ENCODE results near the gene ESAM. TPM values are rescaled to one million over a fixed set of nuclear protein-coding genes. Genes with fewer than 3 reads are reported as not detected.

ESAM gene
- total RNA-seq, 1 donor from 2014 or later = 0.85 TPM

DNA sequence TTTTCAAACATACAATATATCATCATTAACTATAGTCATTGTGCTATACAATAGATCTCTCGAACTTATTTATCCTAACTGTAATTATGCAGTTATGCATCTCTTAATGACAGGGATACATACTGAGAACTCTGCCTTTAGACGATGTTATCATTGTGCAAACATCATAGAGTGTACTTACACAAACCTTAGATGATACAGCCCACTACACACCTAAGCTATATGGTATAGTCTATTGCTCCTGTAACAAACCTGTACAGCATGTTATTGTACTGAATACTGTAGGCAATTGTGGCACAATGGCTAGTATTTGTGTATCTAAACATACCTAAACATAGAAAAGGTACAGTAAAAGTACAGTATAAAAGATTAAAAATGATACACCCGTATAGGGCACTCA lies 49.7 kb downstream of the ESAM start:
- no peak overlapping the region for H3K27ac Mint-ChIP-seq
- H3K4me1 Mint-ChIP-seq = peaks cover 1% of the 10 kb centered on the region
- TF ChIP-seq, protein P1, sequence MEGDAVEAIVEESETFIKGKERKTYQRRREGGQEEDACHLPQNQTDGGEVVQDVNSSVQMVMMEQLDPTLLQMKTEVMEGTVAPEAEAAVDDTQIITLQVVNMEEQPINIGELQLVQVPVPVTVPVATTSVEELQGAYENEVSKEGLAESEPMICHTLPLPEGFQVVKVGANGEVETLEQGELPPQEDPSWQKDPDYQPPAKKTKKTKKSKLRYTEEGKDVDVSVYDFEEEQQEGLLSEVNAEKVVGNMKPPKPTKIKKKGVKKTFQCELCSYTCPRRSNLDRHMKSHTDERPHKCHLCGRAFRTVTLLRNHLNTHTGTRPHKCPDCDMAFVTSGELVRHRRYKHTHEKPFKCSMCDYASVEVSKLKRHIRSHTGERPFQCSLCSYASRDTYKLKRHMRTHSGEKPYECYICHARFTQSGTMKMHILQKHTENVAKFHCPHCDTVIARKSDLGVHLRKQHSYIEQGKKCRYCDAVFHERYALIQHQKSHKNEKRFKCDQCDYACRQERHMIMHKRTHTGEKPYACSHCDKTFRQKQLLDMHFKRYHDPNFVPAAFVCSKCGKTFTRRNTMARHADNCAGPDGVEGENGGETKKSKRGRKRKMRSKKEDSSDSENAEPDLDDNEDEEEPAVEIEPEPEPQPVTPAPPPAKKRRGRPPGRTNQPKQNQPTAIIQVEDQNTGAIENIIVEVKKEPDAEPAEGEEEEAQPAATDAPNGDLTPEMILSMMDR (IDR thresholded peaks at IDR 0.05; ENCODE audit: unreplicated experiment) = no peak
- H3K9me3 Mint-ChIP-seq = peaks cover 7% of the 10 kb centered on the region
- H3K4me3 Mint-ChIP-seq = no peak overlapping the region
- no peak for DNase-seq (ENCODE audit: low spot score in 2 of 2, unreplicated experiment in 2 of 2)
- H3K36me3 Mint-ChIP-seq = peaks cover 3% of the 10 kb centered on the region
- peaks cover 56% of the 10 kb centered on the region for H3K27me3 Mint-ChIP-seq (ENCODE audit: low read depth)

DNA sequence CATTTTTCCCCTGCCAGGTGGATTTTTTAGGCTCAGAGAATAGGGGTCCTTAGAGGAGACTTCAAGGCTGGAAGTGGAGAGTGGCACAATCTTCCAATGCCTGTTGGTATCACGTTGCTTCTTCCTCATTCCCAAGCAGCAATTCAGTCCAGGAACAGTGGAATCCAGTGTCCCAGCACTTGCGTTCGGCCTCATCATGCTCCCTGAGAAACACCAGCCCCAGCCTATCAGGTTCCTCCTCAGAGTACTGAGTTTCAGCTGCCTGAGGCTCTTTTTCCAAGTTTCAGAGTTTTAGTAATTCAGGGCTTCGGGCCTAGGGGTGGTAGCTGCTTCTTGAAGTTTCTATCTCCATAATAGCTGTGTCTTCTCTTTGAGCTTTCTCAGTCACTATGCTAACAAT lies 54.3 kb downstream of the ESAM start:
- Mint-ChIP-seq H3K4me1 (no peaks in the 10 kb centered on the region), H3K9me3 (peaks cover 8% of the 10 kb centered on the region), H3K27ac (no peak overlapping the region), H3K4me3 (no peak overlapping the region), H3K36me3 (peaks cover 3% of the 10 kb centered on the region), H3K27me3 (ENCODE audit: low read depth) (peaks cover 29% of the 10 kb centered on the region)
- TF ChIP-seq, protein P1 (IDR thresholded peaks at IDR 0.05; ENCODE audit: unreplicated experiment) = no peak
- DNase-seq (ENCODE audit: low spot score in 2 of 2, unreplicated experiment in 2 of 2) = no peak

Other genes with a start within 250 kb of the ESAM start
- gene OR8B12, start 218.6 kb downstream of the ESAM start, total RNA-seq = not detected in 3 replicates
- gene OR8A1, start 192.3 kb downstream of the ESAM start, total RNA-seq = not detected in 3 replicates
- gene PANX3, start 150.9 kb downstream of the ESAM start, total RNA-seq = not detected in 3 replicates
- 30.9 to 37.3 TPM (median 35.2 TPM) in 3 replicates for gene TBRG1, start 139.4 kb downstream of the ESAM start, total RNA-seq
- 8.8 to 10.7 TPM (median 8.8 TPM) in 3 replicates for gene SIAE, start 88.6 kb downstream of the ESAM start, total RNA-seq
- gene SPA17, start 88.4 kb downstream of the ESAM start, total RNA-seq = 3.8 to 7.7 TPM (median 5.5 TPM) in 3 replicates
- gene NRGN, start 22.3 kb downstream of the ESAM start, total RNA-seq = 2.7 to 2.9 TPM (median 2.7 TPM) in 3 replicates
- gene VSIG2, start 10.0 kb downstream of the ESAM start, total RNA-seq = 0.25 to 0.66 TPM (median 0.44 TPM) in 3 replicates
- 32.8 to 37.3 TPM (median 34.4 TPM) in 3 replicates for gene MSANTD2, start 38.1 kb upstream of the ESAM start, total RNA-seq
- 26.0 to 26.7 TPM (median 26.4 TPM) in 3 replicates for gene ROBO3, start 103.1 kb upstream of the ESAM start, total RNA-seq
- not detected in 3 replicates for gene ROBO4, start 135.6 kb upstream of the ESAM start, total RNA-seq
- not detected in 3 replicates for gene HEPN1, start 157.0 kb upstream of the ESAM start, total RNA-seq
- gene HEPACAM, start 173.8 kb upstream of the ESAM start, total RNA-seq = 0.07 TPM in 2 of 3 replicates, not detected in the other
- 2.8 to 3.1 TPM (median 2.9 TPM) in 3 replicates for gene CCDC15, start 191.9 kb upstream of the ESAM start, total RNA-seq

Measured in mesothelial cell of epicardium (in vitro differentiated cells).